Measurements from ENCODE around the gene MED26. TPM values are rescaled to one million over a fixed set of nuclear protein-coding genes. Genes with fewer than 3 reads are reported as not detected.
A peak's percentile ranks its signal among the peaks of the same experiment; 100 is the strongest.

MED26 gene
- total and polyA plus RNA-seq, 9 of the 15 experiments (the other 6 are each of a cell fraction or from before 2014, with no cell fraction given) = 0.71 to 15.1 (median 6.2) TPM

- no peak for TF ChIP-seq CHD7 (IDR thresholded peaks at IDR 0.05; ENCODE audit: low read depth, low read length)
- TF ChIP-seq TCF3 (CRISPR knock-in tag; IDR thresholded peaks at IDR 0.05) = peak; percentile 67
- no peak for TF ChIP-seq ZNF12 (CRISPR knock-in tag; IDR thresholded peaks at IDR 0.05)
- TF ChIP-seq HEY1 (CRISPR knock-in tag; IDR thresholded peaks at IDR 0.05; ENCODE audit: borderline replicate concordance) = no peak
- TF ChIP-seq OTX1 (CRISPR knock-in tag; IDR thresholded peaks at IDR 0.05) = no peak
- peak; percentile 67 for TF ChIP-seq MAFG (tag; conservative IDR thresholded peaks at IDR 0.05)
- TF ChIP-seq PHTF2 (CRISPR knock-in tag; IDR thresholded peaks at IDR 0.05) = no peak
- TF ChIP-seq PTTG1 (tag; IDR thresholded peaks at IDR 0.05; ENCODE audit: low read depth) = no peak
- TF ChIP-seq CEBPZ (IDR thresholded peaks at IDR 0.05; ENCODE audit: borderline replicate concordance, low read depth, low read length) = no peak
- peak; percentile 71 for TF ChIP-seq C11orf30 (IDR thresholded peaks at IDR 0.05; ENCODE audit: low read depth)
- 0 out of 2 replicates have a peak, but pooled peaks have one; percentile 29 for TF ChIP-seq ATF7 (IDR thresholded peaks at IDR 0.05)
- no peak for TF ChIP-seq SRSF1 (IDR thresholded peaks at IDR 0.05; ENCODE audit: low read depth, low read length)
- TF ChIP-seq YY1 (IDR thresholded peaks at IDR 0.05; ENCODE audit: borderline replicate concordance in 1 of 3, control insufficient read depth in 1 of 3, extremely low read depth in 1 of 3, insufficient read depth in 3 of 3, insufficient read length in 1 of 3, insufficient replicate concordance in 2 of 3, low read depth in 1 of 3, low read length in 2 of 3) = peak in 1 of 3 experiments; percentile 61
Measured at GRCh38 chr19:16562608-16563025, 65.4 kb downstream of the MED26 start (continued).

Measured in K562 (cell line).